GM18519 (cell line): ENCODE data around the gene POFUT2.
"Not testable (repeated sequence)": the region's sequence is repeated elsewhere in the genome, so short reads cannot be mapped to it uniquely, and the experiment has no call there.

Experiments used
- ATAC-seq: cut with Tn5 transposase; IDR thresholded peaks from one replicate; pipeline ENCODE4 v1.9.1; 2021; ENCODE audit warnings: mild to moderate bottlenecking, moderate library complexity; ENCODE audit not compliant: unreplicated experiment, low FRiP score

The POFUT2 gene

GRCh38 chr21:45326169-45326851, 38.6 kb upstream of the POFUT2 start:
- ATAC-seq: no peak

GRCh38 chr21:45325206-45326168, 37.8 kb upstream of the POFUT2 start:
- no peak for ATAC-seq

- ATAC-seq: no peak
Measured at GRCh38 chr21:45324489-45325205, 37.0 kb upstream of the POFUT2 start.

GRCh38 chr21:45323487-45324311, 36.0 kb upstream of the POFUT2 start:
- no peak for ATAC-seq

- no peak for ATAC-seq
Measured at GRCh38 chr21:45322960-45323461, 35.3 kb upstream of the POFUT2 start.

GRCh38 chr21:45322231-45322959, 34.7 kb upstream of the POFUT2 start:
- no peak for ATAC-seq

GRCh38 chr21:45320261-45321025, 32.7 kb upstream of the POFUT2 start:
- ATAC-seq: no peak

GRCh38 chr21:45319461-45320211, 31.9 kb upstream of the POFUT2 start:
- no peak for ATAC-seq

GRCh38 chr21:45318556-45319404, 31.1 kb upstream of the POFUT2 start:
- no peak for ATAC-seq

- no peak for ATAC-seq
Measured at GRCh38 chr21:45318146-45318555, 30.5 kb upstream of the POFUT2 start.

- no peak for ATAC-seq
Measured at GRCh38 chr21:45317398-45318145, 29.9 kb upstream of the POFUT2 start.

GRCh38 chr21:45316871-45317397, 29.2 kb upstream of the POFUT2 start:
- ATAC-seq: no peak

- ATAC-seq: not testable (repeated sequence)
Measured at GRCh38 chr21:45315676-45316470, 28.2 kb upstream of the POFUT2 start.

- no peak for ATAC-seq
Measured at GRCh38 chr21:45313682-45314081, 26.0 kb upstream of the POFUT2 start.

- ATAC-seq: no peak
Measured at GRCh38 chr21:45313015-45313414, 25.3 kb upstream of the POFUT2 start.
